GM10248 (cell line): ENCODE data around the gene NDUFB2.
A peak's percentile ranks its signal among the peaks of the same experiment; 100 is the strongest.
"Not testable (repeated sequence)": the region's sequence is repeated elsewhere in the genome, so short reads cannot be mapped to it uniquely, and the experiment has no call there.

Experiments used
- CTCF ChIA-PET: fragments of 300-600 bp; sonication (Branson Sonifier 250); formaldehyde crosslinking; extraction: SDS; loops from one replicate; lab custom pipeline; 2021; ENCODE audit warnings: antibody characterized with exemption; lab: Yijun Ruan, JAX
- POLR2A ChIA-PET: fragments of 350-650 bp; sonication (Branson Sonifier 250); formaldehyde crosslinking; extraction: SDS; loops from one replicate; lab custom pipeline; 2020; ENCODE audit warnings: antibody characterized with exemption; lab: Yijun Ruan, JAX
- DNase-seq: peaks from one replicate; pipeline ENCODE4 v3.0.0; 2012; ENCODE audit errors: extremely low spot score
- CTCF ChIP-seq: IDR thresholded peaks from 2 replicates; pipeline ENCODE4 v1.5.1; 2012; ENCODE audit warnings: mild to moderate bottlenecking, low read depth; ENCODE audit errors: extremely low read depth, missing control alignments, control extremely low read depth

Gene NDUFB2

GRCh38 chr7:140696024-140696679, 356 bp upstream of the NDUFB2 start:
- peak; percentile 95 for DNase-seq
- ChIA-PET CTCF (interaction anchor here (0.6 to 1.2 kb wide), 3 partner anchors 12 to 43 kb away, joined by 3 to 5 read pairs (median 3); no protein-coding TSS in a partner anchor), POLR2A (interaction anchor here (0.7 kb wide), 1 partner anchor 1586 kb away, joined by 4 read pairs; no protein-coding TSS in a partner anchor)
- no peak for TF ChIP-seq CTCF

- CTCF ChIA-PET = no interaction called here
- POLR2A ChIA-PET = no interaction called here
- DNase-seq = no peak
- TF ChIP-seq CTCF = no peak
Measured at GRCh38 chr7:140697447-140698143, 1.1 kb downstream of the NDUFB2 start.

GRCh38 chr7:140698477-140698876, 2.0 kb downstream of the NDUFB2 start:
- no peak for TF ChIP-seq CTCF
- no peak for DNase-seq
- ChIA-PET CTCF (interaction anchor here (0.7 to 1.7 kb wide), 2 partner anchors 15 to 18 kb away, joined by 3 to 5 read pairs; no protein-coding TSS in a partner anchor), POLR2A (no interaction called here)

- no peak for DNase-seq
- POLR2A ChIA-PET = no interaction called here
- no peak for TF ChIP-seq CTCF
- CTCF ChIA-PET = interaction anchor here (0.8 kb wide), 1 partner anchor 14 kb away, joined by 5 read pairs; no protein-coding TSS in a partner anchor
Measured at GRCh38 chr7:140702774-140703173, 6.3 kb downstream of the NDUFB2 start.

- no peak for TF ChIP-seq CTCF
- no peak for DNase-seq
- ChIA-PET POLR2A (no interaction called here), CTCF (no interaction called here)
Measured at GRCh38 chr7:140704205-140704604, 7.7 kb downstream of the NDUFB2 start.

- ChIA-PET CTCF (interaction anchor here (0.8 to 1.0 kb wide), 2 partner anchors 15 to 39 kb away, joined by 3 read pairs; no protein-coding TSS in a partner anchor), POLR2A (no interaction called here)
- TF ChIP-seq CTCF = no peak
- DNase-seq = no peak
Measured at GRCh38 chr7:140707132-140707531, 10.6 kb downstream of the NDUFB2 start.

- POLR2A ChIA-PET, DNase-seq: not testable (repeated sequence)
- CTCF ChIA-PET = interaction anchor here (1.0 kb wide), 1 partner anchor 16 kb away, joined by 6 read pairs; no protein-coding TSS in a partner anchor
Measured at GRCh38 chr7:140708764-140709163, 12.3 kb downstream of the NDUFB2 start.

- CTCF ChIA-PET = interaction anchor here (2.3 kb wide), 1 partner anchor 13 kb away, joined by 5 read pairs; no protein-coding TSS in a partner anchor
- POLR2A ChIA-PET, DNase-seq: not testable (repeated sequence)
Measured at GRCh38 chr7:140712392-140712791, 15.9 kb downstream of the NDUFB2 start.
